CD14-positive monocyte (primary cell): ENCODE data around the gene TMEM225B. TPM values are rescaled to one million over a fixed set of nuclear protein-coding genes. Genes with fewer than 3 reads are reported as not detected.

Source experiments
- DNase-seq, 3 donors: peaks; one replicate each; pipeline ENCODE4 v3.0.0-alpha.2; 2011 to 2022
- H2AFZ ChIP-seq: 2 replicates; pipeline ENCODE4 v1.6.0; 2012; ENCODE audit warnings: mild to moderate bottlenecking, low read depth, low read length, inconsistent platforms; ENCODE audit not compliant: insufficient read depth, poor library complexity, severe bottlenecking
- H3K27ac ChIP-seq, 2 donors: 1 replicate in 1 of 2; 2 replicates in 1 of 2; pipeline ENCODE4 v1.5.1; 2012 to 2013; ENCODE audit warnings: low read length in 2 of 2, control low read depth in 1 of 2, inconsistent platforms in 1 of 2, low read depth in 1 of 2, mild to moderate bottlenecking in 1 of 2
- H3K27me3 ChIP-seq, 2 donors: one replicate each; pipeline versions ENCODE4 v1.6.0 to v1.6.1; 2011 to 2013; ENCODE audit warnings: low read length in 2 of 2; ENCODE audit not compliant: control insufficient read depth in 2 of 2, insufficient read depth in 2 of 2
- H3K36me3 ChIP-seq, 2 donors: replicated peaks in 1 of 2; 1 replicate in 1 of 2; 2 replicates in 1 of 2; pipeline versions ENCODE4 v1.5.1 to v1.6.1; 2012 to 2013; ENCODE audit warnings: low read length in 2 of 2, control low read depth in 1 of 2, inconsistent platforms in 1 of 2, mild to moderate bottlenecking in 1 of 2; ENCODE audit not compliant: insufficient read depth in 2 of 2, control insufficient read depth in 1 of 2
- H3K4me1 ChIP-seq, 2 donors: 1 replicate in 1 of 2; 2 replicates in 1 of 2; pipeline versions ENCODE4 v1.5.1 to v1.6.1; 2012 to 2013; ENCODE audit warnings: low read length in 2 of 2, control low read depth in 1 of 2, inconsistent platforms in 1 of 2, mild to moderate bottlenecking in 1 of 2, moderate library complexity in 1 of 2; ENCODE audit not compliant: insufficient read depth in 2 of 2, control insufficient read depth in 1 of 2
- H3K4me2 ChIP-seq: replicated peaks from 2 replicates; pipeline ENCODE3; 2012; ENCODE audit warnings: low read length, moderate library complexity, mild to moderate bottlenecking; ENCODE audit not compliant: poor library complexity, severe bottlenecking; ENCODE audit errors: extremely low read depth
- H3K4me3 ChIP-seq, 3 experiments: fragments of 200-600 bp in 1 of 3; sonication (generic) in 1 of 3; replicated peaks in 1 of 3; 1 replicate in 2 of 3; 2 replicates in 1 of 3; pipeline ENCODE4 v1.5.1; 2011 to 2013; ENCODE audit warnings: low read length in 3 of 3, mild to moderate bottlenecking in 3 of 3, control low read depth in 2 of 3, low read depth in 2 of 3, inconsistent platforms in 1 of 3, moderate library complexity in 1 of 3
- H3K79me2 ChIP-seq: 2 replicates; pipeline ENCODE4 v1.6.0; 2012; ENCODE audit warnings: mild to moderate bottlenecking, control low read depth, inconsistent platforms, low read length, moderate library complexity; ENCODE audit not compliant: insufficient read depth
- H3K9ac ChIP-seq: 2 replicates; pipeline ENCODE4 v1.6.0; 2017; ENCODE audit warnings: low read length, mild to moderate bottlenecking; ENCODE audit not compliant: insufficient read depth, poor library complexity, severe bottlenecking
- H3K9me3 ChIP-seq, 2 donors: replicated peaks in 1 of 2; 1 replicate in 1 of 2; 2 replicates in 1 of 2; pipeline versions ENCODE4 v1.5.1 to v1.6.1; 2012 to 2013; ENCODE audit warnings: low read length in 2 of 2, control low read depth in 1 of 2; ENCODE audit not compliant: control insufficient read depth in 1 of 2, insufficient read depth in 1 of 2
- H4K20me1 ChIP-seq: 2 replicates; pipeline ENCODE4 v1.6.0; 2012; ENCODE audit warnings: mild to moderate bottlenecking, low read length, control low read depth, moderate library complexity; ENCODE audit not compliant: insufficient read depth
- H3K27ac Mint-ChIP-seq, 7 donors: one replicate each; pipeline ENCODE4 v1.8.0; 2020; ENCODE audit warnings: mild to moderate bottlenecking in 7 of 7, mixed read lengths in 7 of 7, moderate library complexity in 6 of 7, inconsistent platforms in 2 of 7
- H3K27me3 Mint-ChIP-seq, 3 donors: one replicate each; pipeline ENCODE4 v1.8.0; 2021 to 2022; ENCODE audit warnings: low read depth in 3 of 3, mild to moderate bottlenecking in 3 of 3, mixed read lengths in 3 of 3, moderate library complexity in 3 of 3, inconsistent platforms in 1 of 3
- H3K36me3 Mint-ChIP-seq, 2 donors: one replicate each; pipeline ENCODE4 v1.8.0; 2020; ENCODE audit warnings: mixed read lengths in 2 of 2, inconsistent platforms in 1 of 2, mild to moderate bottlenecking in 1 of 2
- H3K4me1 Mint-ChIP-seq: one replicate; pipeline ENCODE4 v1.8.0; 2020; ENCODE audit warnings: mild to moderate bottlenecking, mixed read lengths
- H3K4me3 Mint-ChIP-seq, 2 donors: one replicate each; pipeline ENCODE4 v1.8.0; 2020; ENCODE audit warnings: mild to moderate bottlenecking in 2 of 2, mixed read lengths in 2 of 2, moderate library complexity in 1 of 2
- H3K9me3 Mint-ChIP-seq, 7 donors: one replicate each; pipeline ENCODE4 v1.8.0; 2020 to 2022; ENCODE audit warnings: mixed read lengths in 7 of 7, mild to moderate bottlenecking in 6 of 7, moderate library complexity in 6 of 7, inconsistent platforms in 2 of 7
- WGBS: methylation state at CpG from one replicate; pipeline ENCODE4 v1.1.5; 2013; ENCODE audit warnings: missing lambda C conversion rate; ENCODE audit not compliant: insufficient coverage; 5-methylcytosine and 5-hydroxymethylcytosine counted together
- intact Hi-C, 2 donors: fragments of 100-400 bp; cut with micrococcal nuclease; formaldehyde crosslinking; loops; one replicate each; pipeline versions ENCODE4 v1.15.0 to v1.15.1; 2023
- polyA plus RNA-seq, 3 donors: library from polyadenylated mRNA; depleted of rRNA in 1 of 3; unstranded in 2 of 3; stranded (reverse) in 1 of 3; fragments of 300-500 nt in 2 of 3; fragments of >200 nt in 1 of 3; fragmentation: Illumina TruSeq in 2 of 3; gene quantifications; 1 replicate in 2 of 3; 2 replicates in 1 of 3; pipeline ENCODE4 v1.2.3, GENCODE V29; 2012 to 2021
- TF ChIP-seq, protein P1 (sequence below): fragments of 200-600 bp; IDR thresholded peaks from one replicate; pipeline ENCODE4 v1.8.0; 2022; ENCODE audit warnings: antibody characterized with exemption, mild to moderate bottlenecking

TMEM225B gene
- polyA plus RNA-seq, 3 donors, result 0.20 to 0.23 TPM; not detected in 1

DNA sequence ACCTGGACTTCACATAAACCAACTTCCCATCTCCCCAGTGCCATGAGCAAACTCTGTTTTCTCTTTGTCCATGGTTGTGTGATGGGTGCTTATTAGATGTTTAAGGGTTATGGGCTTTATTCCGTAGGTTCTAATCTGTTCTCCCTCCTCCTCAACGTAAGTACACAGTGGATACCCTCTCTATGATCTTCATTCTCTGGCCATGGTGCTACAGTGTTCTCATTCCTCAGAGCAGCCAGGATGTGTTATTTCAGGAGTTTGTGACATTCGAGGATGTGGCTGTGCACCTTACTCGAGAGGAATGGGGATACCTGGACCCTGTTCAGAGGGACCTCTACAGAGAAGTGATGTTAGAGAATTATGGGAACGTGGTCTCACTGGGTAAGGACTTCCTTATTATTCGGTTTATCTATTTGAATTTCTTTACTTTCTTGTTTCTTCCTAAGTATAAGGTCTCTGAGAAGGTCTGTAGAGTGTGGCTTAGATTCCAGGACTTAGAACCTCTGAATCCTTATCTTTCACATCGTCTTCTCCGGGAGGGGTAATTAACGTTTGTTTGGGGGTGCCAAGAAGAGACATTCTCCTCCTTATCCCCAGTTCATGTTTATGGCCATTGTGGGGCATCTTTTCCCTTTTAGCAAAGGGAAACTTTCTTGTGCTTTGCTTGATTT is 35.8 kb upstream of the TMEM225B start:
- H3K4me3 Mint-ChIP-seq, result no peak overlapping the region
- Histone ChIP-seq H3K4me1 (peaks cover 16 to 36% of the 10 kb centered on the region in 2 donors), H3K27ac (peak overlapping the region in 1 of 2 donors; percentile 47)

DNA sequence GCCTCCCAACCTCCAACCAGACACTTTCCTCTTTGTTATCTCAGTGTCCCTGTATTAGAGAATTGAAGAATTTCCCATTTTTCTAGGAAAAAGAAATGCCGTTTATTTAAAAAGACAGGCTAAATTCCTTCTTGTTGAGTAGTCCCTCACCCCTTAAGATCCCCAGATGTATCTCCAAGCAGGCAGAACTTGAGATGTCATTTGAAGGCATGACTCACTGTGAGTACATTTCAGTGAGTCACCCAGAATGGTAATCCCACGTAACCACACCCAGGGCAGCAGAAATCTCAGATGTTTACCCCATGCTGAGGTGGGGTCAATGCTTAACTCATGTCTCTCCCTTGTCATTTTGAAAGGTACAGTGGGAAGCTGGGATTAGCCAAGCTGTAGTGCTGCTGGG is 35.2 kb upstream of the TMEM225B start:
- intact Hi-C loops, result no loop called here

More for the DNA sequence above, 35.8 kb upstream of the TMEM225B start:
- DNase-seq, result no peak
- Histone ChIP-seq H3K4me2 (no peak overlapping the region), H3K79me2 (peaks cover 68% of the 10 kb centered on the region), H3K36me3 (peaks cover 61 to 70% of the 10 kb centered on the region in 2 donors), H2AFZ (no peak overlapping the region), H4K20me1 (peaks cover 44% of the 10 kb centered on the region), H3K9me3 (no peaks in the 10 kb centered on the region), H3K9ac (no peak overlapping the region), H3K27me3 (no peaks in the 10 kb centered on the region), H3K4me3 (no peak overlapping the region)
- WGBS, result 95% methylated on average over 2 of the region's 9 CpGs
- intact Hi-C loops, result no loop called here
- Mint-ChIP-seq H3K27ac (peak overlapping the region in 6 of 7 donors; percentile 20 to 91 (median 84)), H3K4me1 (peaks cover 35% of the 10 kb centered on the region), H3K27me3 (peaks cover 0 to 2% (median 0%) of the 10 kb centered on the region in 3 donors), H3K36me3 (peaks cover 48 to 66% of the 10 kb centered on the region in 2 donors), H3K9me3 (no peaks in the 10 kb centered on the region)
- TF ChIP-seq, protein P1, sequence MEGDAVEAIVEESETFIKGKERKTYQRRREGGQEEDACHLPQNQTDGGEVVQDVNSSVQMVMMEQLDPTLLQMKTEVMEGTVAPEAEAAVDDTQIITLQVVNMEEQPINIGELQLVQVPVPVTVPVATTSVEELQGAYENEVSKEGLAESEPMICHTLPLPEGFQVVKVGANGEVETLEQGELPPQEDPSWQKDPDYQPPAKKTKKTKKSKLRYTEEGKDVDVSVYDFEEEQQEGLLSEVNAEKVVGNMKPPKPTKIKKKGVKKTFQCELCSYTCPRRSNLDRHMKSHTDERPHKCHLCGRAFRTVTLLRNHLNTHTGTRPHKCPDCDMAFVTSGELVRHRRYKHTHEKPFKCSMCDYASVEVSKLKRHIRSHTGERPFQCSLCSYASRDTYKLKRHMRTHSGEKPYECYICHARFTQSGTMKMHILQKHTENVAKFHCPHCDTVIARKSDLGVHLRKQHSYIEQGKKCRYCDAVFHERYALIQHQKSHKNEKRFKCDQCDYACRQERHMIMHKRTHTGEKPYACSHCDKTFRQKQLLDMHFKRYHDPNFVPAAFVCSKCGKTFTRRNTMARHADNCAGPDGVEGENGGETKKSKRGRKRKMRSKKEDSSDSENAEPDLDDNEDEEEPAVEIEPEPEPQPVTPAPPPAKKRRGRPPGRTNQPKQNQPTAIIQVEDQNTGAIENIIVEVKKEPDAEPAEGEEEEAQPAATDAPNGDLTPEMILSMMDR, result no peak

More for the DNA sequence above, 35.2 kb upstream of the TMEM225B start:
- no peak overlapping the region for H3K4me3 Mint-ChIP-seq
- Histone ChIP-seq H3K4me2 (no peak overlapping the region), H3K27me3 (no peaks in the 10 kb centered on the region), H3K79me2 (peaks cover 63% of the 10 kb centered on the region), H3K9me3 (no peaks in the 10 kb centered on the region), H3K36me3 (peaks cover 61 to 76% of the 10 kb centered on the region in 2 donors), H3K4me1 (peaks cover 11 to 30% of the 10 kb centered on the region in 2 donors), H2AFZ (no peak overlapping the region), H3K27ac (peak overlapping the region in 1 of 2 donors; percentile 47), H3K9ac (no peak overlapping the region), H4K20me1 (peaks cover 44% of the 10 kb centered on the region), H3K4me3 (no peak overlapping the region)
- TF ChIP-seq, protein P1, result no peak
- peak overlapping the region; percentile 20 to 91 (median 83) for H3K27ac Mint-ChIP-seq
- no peaks in the 10 kb centered on the region for H3K9me3 Mint-ChIP-seq
- H3K36me3 Mint-ChIP-seq, result peaks cover 52 to 72% of the 10 kb centered on the region in 2 donors
- DNase-seq, result peak; percentile 39 to 83 (median 50)
- H3K4me1 Mint-ChIP-seq, result peaks cover 29% of the 10 kb centered on the region
- H3K27me3 Mint-ChIP-seq, result peaks cover 0 to 2% (median 0%) of the 10 kb centered on the region in 3 donors
- WGBS, result 100% methylated on average over 1 of the region's 2 CpGs
